Measurements from ENCODE around the gene ADPRH. TPM values are rescaled to one million over a fixed set of nuclear protein-coding genes. Genes with fewer than 3 reads are reported as not detected.
A peak's percentile ranks its signal among the peaks of the same experiment; 100 is the strongest.

Gene ADPRH
- total RNA-seq, 4 donors from 2014 or later = 10.4 to 17.8 (median 14.1) TPM

DNA sequence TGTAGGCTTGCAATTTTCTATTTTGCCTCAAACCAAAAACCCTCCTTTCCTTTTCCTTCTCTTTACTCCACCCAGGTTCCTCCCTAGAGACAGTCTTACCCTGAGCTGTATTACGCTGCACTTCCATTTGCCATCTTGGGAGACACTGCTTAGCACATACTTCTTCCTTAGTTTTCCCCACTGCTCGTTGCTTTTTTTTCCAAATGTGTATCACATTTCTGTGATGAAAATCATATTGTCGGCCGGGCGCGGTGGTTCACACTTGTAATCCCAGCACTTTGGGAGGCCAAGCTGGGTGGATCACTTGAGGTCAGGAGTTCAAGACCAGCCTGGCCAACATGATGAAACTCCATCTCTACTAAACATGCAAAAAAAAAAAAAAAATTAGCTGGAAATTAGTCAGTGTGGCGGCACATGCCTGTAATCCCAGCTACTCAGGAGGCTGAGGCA is 51.6 kb downstream of the ADPRH start:
- 68% methylated on average over 7 of the region's 7 CpGs for WGBS
- intact Hi-C loops (cut with DNase I) = no loop called here
- H3K27ac ChIP-seq (replicated peaks in 1 of 4) = peak overlapping the region in 3 of 4 donors; percentile 2 to 53 (median 40)

DNA sequence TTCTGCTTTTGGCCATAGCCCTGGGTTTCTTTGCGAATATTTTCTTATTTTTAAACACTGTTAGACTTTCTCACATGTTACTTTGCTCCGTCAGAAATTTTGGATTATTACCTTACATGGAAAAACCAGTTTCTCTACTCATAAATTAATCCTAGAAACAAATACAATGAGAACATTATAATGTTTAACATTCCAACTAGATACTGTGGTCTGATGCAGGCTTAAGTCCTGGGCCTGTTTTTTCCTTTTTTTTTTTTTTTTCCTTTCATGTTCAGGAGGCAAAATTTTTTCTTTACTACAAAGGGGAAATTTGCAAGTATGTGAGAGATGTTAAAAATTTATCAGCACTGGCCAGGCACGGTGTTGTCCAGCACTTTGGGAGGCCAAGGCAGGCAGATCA is 52.2 kb downstream of the ADPRH start:
- intact Hi-C loops (cut with DNase I) = no loop called here
- Histone ChIP-seq H3K4me1 (peaks cover 11 to 54% (median 28%) of the 10 kb centered on the region in 4 donors), H3K27ac (replicated peaks in 1 of 4) (peak overlapping the region in 1 of 4 donors; percentile 53), H3K4me3 (no peak overlapping the region), H3K9me3 (no peaks in the 10 kb centered on the region), H3K36me3 (no peaks in the 10 kb centered on the region), H3K27me3 (no peaks in the 10 kb centered on the region)
- no peak for DNase-seq (ENCODE audit: extremely low spot score)
- no peak for TF ChIP-seq POLR2A (IDR thresholded peaks at IDR 0.05; ENCODE audit: low read depth)
- TF ChIP-seq, protein P1, sequence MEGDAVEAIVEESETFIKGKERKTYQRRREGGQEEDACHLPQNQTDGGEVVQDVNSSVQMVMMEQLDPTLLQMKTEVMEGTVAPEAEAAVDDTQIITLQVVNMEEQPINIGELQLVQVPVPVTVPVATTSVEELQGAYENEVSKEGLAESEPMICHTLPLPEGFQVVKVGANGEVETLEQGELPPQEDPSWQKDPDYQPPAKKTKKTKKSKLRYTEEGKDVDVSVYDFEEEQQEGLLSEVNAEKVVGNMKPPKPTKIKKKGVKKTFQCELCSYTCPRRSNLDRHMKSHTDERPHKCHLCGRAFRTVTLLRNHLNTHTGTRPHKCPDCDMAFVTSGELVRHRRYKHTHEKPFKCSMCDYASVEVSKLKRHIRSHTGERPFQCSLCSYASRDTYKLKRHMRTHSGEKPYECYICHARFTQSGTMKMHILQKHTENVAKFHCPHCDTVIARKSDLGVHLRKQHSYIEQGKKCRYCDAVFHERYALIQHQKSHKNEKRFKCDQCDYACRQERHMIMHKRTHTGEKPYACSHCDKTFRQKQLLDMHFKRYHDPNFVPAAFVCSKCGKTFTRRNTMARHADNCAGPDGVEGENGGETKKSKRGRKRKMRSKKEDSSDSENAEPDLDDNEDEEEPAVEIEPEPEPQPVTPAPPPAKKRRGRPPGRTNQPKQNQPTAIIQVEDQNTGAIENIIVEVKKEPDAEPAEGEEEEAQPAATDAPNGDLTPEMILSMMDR (IDR thresholded peaks at IDR 0.05) = no peak
- TF ChIP-seq POLR2AphosphoS5 (IDR thresholded peaks at IDR 0.05) = no peak
- no peak for TF ChIP-seq EP300 (IDR thresholded peaks at IDR 0.05)
- 75% methylated on average over 3 of the region's 3 CpGs for WGBS

More for the DNA sequence above, 51.6 kb downstream of the ADPRH start:
- Histone ChIP-seq H3K4me1 (peaks cover 11 to 49% (median 26%) of the 10 kb centered on the region in 4 donors), H3K9me3 (no peaks in the 10 kb centered on the region), H3K27me3 (no peaks in the 10 kb centered on the region), H3K4me3 (no peak overlapping the region), H3K36me3 (no peaks in the 10 kb centered on the region)
- DNase-seq (ENCODE audit: extremely low spot score) = no peak
- no peak for TF ChIP-seq POLR2A (IDR thresholded peaks at IDR 0.05; ENCODE audit: low read depth)
- no peak for TF ChIP-seq POLR2AphosphoS5 (IDR thresholded peaks at IDR 0.05)
- no peak for TF ChIP-seq EP300 (IDR thresholded peaks at IDR 0.05)
- TF ChIP-seq, protein P1 (IDR thresholded peaks at IDR 0.05) = no peak

DNA sequence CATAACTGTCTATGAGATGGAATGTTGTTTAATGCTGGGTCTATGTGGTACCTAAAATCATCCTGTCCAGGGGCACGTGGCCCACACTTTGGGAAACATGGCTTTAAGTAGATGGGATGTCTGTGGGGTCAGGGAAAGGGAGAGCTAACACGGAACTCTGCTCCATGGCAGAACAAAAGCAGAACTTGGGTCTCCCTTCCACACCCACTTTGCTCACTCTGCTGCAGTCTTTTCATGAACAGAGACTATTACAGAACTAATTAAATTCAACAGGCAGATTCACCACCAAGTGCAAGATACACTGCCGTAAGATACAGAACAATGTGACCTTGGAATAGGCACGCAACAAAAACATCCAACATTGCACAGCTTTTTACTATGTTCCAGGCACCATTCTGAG is 52.9 kb downstream of the ADPRH start:
- Histone ChIP-seq H3K9me3 (no peaks in the 10 kb centered on the region), H3K27ac (replicated peaks in 1 of 4) (no peak overlapping the region), H3K4me1 (peaks cover 11 to 61% (median 29%) of the 10 kb centered on the region in 4 donors), H3K36me3 (no peaks in the 10 kb centered on the region), H3K27me3 (no peaks in the 10 kb centered on the region), H3K4me3 (no peak overlapping the region)
- no peak for DNase-seq (ENCODE audit: extremely low spot score)
- WGBS = 82% methylated on average over 4 of the region's 4 CpGs
- TF ChIP-seq, protein P1 (IDR thresholded peaks at IDR 0.05) = no peak
- TF ChIP-seq EP300 (IDR thresholded peaks at IDR 0.05) = no peak
- intact Hi-C loops (cut with DNase I) = no loop called here

DNA sequence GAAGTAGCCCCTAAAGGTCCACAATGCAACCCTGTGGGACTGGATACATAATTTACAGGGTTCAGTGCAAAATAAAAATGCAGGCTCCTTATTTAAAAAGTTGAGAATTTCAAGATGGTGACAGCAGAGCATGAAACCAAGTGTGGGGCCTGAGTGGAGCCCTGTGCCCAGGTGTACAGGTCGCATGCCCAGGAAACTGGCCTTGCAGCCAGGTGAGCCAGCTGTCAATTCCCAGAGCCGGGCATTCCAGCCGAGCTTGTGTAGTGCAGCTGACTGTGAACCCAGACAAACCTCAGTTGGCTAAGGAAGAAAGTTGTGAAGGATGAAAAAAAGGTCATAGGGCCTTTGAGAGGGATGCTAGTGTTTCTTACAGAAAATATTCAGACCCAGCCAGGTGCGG is 53.5 kb downstream of the ADPRH start:
- WGBS = 78% methylated on average over 4 of the region's 4 CpGs
- no peaks in the 10 kb centered on the region for H3K9me3 ChIP-seq
- no peak for DNase-seq (ENCODE audit: extremely low spot score)
- H3K4me1 ChIP-seq = peaks cover 15 to 66% (median 31%) of the 10 kb centered on the region in 4 donors
- no peak for TF ChIP-seq POLR2A (IDR thresholded peaks at IDR 0.05; ENCODE audit: low read depth)
- TF ChIP-seq, protein P1 (IDR thresholded peaks at IDR 0.05) = no peak
- TF ChIP-seq EP300 (IDR thresholded peaks at IDR 0.05) = no peak
- TF ChIP-seq POLR2AphosphoS5 (IDR thresholded peaks at IDR 0.05) = no peak
- H3K4me3 ChIP-seq = no peak overlapping the region
- H3K27ac ChIP-seq (replicated peaks in 1 of 4) = no peak overlapping the region
- no peaks in the 10 kb centered on the region for H3K27me3 ChIP-seq
- H3K36me3 ChIP-seq = no peaks in the 10 kb centered on the region
- intact Hi-C loops (cut with DNase I) = no loop called here

DNA sequence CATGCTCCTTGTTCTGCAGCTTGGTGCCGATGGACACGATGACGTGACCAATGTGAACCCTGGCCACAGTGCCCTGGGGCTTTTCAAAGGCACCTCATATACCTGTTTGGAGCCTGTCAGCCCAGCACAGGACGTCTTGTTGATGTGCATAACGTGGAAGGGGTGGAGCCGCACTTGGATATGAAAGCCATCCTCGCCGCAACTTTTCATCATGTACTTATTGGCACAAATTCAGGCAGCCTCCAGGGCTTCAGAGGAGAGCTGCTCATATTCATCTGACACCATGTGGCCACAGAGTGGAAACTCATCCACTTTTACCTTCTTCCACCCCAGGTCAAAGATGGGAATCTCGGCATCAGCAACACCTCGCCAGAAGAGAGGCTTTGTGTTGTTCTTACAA is 56.4 kb downstream of the ADPRH start:
- Histone ChIP-seq H3K4me1 (peaks cover 17 to 46% (median 28%) of the 10 kb centered on the region in 4 donors), H3K36me3 (peaks cover 0 to 4% (median 1%) of the 10 kb centered on the region in 4 donors), H3K27ac (replicated peaks in 1 of 4) (peak overlapping the region; percentile 10 to 80 (median 22)), H3K27me3 (no peaks in the 10 kb centered on the region), H3K9me3 (no peaks in the 10 kb centered on the region), H3K4me3 (no peak overlapping the region)
- DNase-seq (ENCODE audit: extremely low spot score) = no peak
- TF ChIP-seq POLR2AphosphoS5 (IDR thresholded peaks at IDR 0.05) (no peak), EP300 (IDR thresholded peaks at IDR 0.05) (no peak), POLR2A (IDR thresholded peaks at IDR 0.05; ENCODE audit: low read depth) (no peak)
- TF ChIP-seq, protein P1 (IDR thresholded peaks at IDR 0.05) = no peak
- 90% methylated on average over 10 of the region's 10 CpGs for WGBS
- intact Hi-C loops (cut with DNase I) = no loop called here

Measured in esophagus muscularis mucosa (tissue), 4 donors.